ENCODE data around the gene FBXO22.
"Not testable (repeated sequence)": the region's sequence is repeated elsewhere in the genome, so short reads cannot be mapped to it uniquely, and the experiment has no call there.

FBXO22 gene

DNA sequence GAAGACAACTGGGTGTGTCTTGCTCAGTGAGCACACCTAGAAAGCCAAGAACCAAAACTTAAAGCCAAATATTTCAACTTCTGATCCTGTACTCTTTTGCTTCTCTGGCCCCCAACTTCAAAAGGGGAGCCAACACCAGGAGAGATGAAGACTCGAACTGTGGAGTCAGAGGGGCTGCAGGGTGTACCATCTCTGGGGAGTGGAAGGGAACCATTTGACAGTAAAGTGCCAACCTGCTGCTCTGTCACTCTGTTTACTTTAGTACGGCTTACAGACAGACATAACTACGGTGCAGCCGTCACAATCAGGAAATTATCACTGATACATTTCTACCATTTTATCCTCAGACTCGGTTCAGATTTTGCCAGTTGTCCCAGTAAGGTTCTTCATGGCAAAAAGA, 1.6 kb downstream of the FBXO22 start:
- peaks cover 18% of the 10 kb centered on the region for H3K36me3 ChIP-seq (replicated peaks)
- TF ChIP-seq, protein P1, sequence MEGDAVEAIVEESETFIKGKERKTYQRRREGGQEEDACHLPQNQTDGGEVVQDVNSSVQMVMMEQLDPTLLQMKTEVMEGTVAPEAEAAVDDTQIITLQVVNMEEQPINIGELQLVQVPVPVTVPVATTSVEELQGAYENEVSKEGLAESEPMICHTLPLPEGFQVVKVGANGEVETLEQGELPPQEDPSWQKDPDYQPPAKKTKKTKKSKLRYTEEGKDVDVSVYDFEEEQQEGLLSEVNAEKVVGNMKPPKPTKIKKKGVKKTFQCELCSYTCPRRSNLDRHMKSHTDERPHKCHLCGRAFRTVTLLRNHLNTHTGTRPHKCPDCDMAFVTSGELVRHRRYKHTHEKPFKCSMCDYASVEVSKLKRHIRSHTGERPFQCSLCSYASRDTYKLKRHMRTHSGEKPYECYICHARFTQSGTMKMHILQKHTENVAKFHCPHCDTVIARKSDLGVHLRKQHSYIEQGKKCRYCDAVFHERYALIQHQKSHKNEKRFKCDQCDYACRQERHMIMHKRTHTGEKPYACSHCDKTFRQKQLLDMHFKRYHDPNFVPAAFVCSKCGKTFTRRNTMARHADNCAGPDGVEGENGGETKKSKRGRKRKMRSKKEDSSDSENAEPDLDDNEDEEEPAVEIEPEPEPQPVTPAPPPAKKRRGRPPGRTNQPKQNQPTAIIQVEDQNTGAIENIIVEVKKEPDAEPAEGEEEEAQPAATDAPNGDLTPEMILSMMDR (IDR thresholded peaks at IDR 0.05; ENCODE audit: low read depth, low read length, missing control alignments): no peak
- DNase-seq: no peak
- H3K27ac ChIP-seq: no peak overlapping the region
- no peak overlapping the region for H3K4me3 ChIP-seq (ENCODE audit: low read depth, low read length)
- H3K27me3 ChIP-seq (replicated peaks): no peaks in the 10 kb centered on the region
- in situ Hi-C loops (cut with HindIII; ENCODE audit: low pct_ligation_motif_present, low sequenced_read_pairs): no loop called here

DNA sequence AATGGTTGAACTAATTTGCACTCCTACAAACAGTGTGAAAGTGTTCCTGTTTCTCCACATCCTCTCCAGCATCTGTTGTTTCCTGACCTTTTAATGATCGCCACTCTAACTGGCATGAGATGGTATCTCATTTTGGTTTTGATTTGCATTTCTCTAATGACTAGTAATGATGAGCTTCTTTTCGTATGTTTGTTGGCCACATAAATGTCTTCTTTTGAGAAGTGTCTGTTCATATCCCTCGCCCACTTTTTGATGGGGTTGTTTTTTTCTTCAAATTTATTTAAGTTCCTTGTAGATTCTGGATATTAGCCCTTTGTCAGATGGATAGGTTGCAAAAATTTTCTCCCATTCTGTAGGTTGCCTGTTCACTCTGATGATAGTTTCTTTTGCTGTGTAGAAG, 6.7 kb downstream of the FBXO22 start:
- H3K27ac ChIP-seq; DNase-seq; in situ Hi-C loops (cut with HindIII; ENCODE audit: low pct_ligation_motif_present, low sequenced_read_pairs); H3K27me3 ChIP-seq (replicated peaks); H3K4me3 ChIP-seq (ENCODE audit: low read depth, low read length): not testable (repeated sequence)
- H3K36me3 ChIP-seq (replicated peaks): peaks cover 31% of the 10 kb centered on the region

DNA sequence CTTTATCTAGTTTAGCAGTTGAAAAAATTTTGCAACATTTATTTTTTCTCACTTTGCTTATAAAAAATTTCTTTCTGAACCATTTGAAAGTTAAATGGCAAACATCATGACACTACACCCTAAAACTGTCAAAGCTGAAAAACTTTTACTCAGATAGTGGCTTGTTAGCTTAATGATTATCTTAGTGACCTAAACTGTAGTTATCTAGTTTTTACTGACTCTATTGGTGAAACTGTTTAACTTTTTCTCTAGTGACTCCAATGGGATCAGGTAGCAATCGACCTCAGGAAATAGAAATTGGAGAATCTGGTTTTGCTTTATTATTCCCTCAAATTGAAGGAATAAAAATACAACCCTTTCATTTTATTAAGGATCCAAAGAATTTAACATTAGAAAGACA, 13.3 kb downstream of the FBXO22 start:
- no peak overlapping the region for H3K4me3 ChIP-seq (ENCODE audit: low read depth, low read length)
- in situ Hi-C loops (cut with HindIII; ENCODE audit: low pct_ligation_motif_present, low sequenced_read_pairs): no loop called here
- peaks cover 23% of the 10 kb centered on the region for H3K36me3 ChIP-seq (replicated peaks)
- H3K27ac ChIP-seq: no peak overlapping the region
- TF ChIP-seq, protein P1 (IDR thresholded peaks at IDR 0.05; ENCODE audit: low read depth, low read length, missing control alignments): no peak
- DNase-seq: no peak
- no peaks in the 10 kb centered on the region for H3K27me3 ChIP-seq (replicated peaks)

DNA sequence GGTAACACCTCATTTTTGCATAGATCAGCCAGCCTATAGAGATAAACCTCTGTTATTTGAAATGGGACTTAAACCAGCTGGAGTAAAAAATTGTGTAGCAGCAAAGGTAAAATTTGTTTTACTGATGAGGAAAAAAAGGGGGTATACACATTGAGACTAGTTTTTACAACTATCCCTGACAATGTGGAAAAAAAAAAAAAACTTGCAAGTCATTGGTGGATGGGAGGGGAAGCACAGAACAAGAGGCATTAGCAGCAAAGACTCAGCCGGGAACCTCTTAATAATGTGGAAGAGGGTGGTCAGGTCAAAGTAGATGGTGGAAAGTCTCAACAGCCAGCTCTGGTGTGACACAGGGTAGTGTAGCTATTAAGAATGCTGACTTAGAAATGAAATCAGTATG, 14.5 kb downstream of the FBXO22 start:
- TF ChIP-seq, protein P1 (IDR thresholded peaks at IDR 0.05; ENCODE audit: low read depth, low read length, missing control alignments): no peak
- peaks cover 23% of the 10 kb centered on the region for H3K36me3 ChIP-seq (replicated peaks)
- no peak overlapping the region for H3K27ac ChIP-seq
- H3K4me3 ChIP-seq (ENCODE audit: low read depth, low read length): no peak overlapping the region
- H3K27me3 ChIP-seq (replicated peaks): no peaks in the 10 kb centered on the region
- in situ Hi-C loops (cut with HindIII; ENCODE audit: low pct_ligation_motif_present, low sequenced_read_pairs): no loop called here
- DNase-seq: no peak

DNA sequence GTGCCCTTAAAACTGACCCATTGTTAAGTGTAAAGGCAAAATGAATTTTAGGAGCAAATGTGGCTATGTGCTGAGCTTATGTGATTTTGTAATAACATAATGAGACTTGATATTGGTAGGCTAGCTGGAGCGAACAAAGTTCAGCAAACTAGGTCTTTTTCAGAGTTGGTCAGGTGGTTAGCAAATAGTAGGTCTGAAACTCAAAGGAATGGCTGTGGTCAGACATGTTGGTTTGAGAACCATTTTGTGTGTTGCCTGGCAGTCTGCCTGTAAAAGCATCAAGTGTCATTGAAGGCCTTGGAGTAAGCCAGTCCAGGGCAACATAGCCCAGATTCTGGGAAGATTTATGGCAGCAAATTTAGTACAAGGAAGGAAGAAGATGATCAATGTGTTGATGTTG, 16.4 kb downstream of the FBXO22 start:
- Histone ChIP-seq H3K4me3 (ENCODE audit: low read depth, low read length) (no peak overlapping the region), H3K27ac (no peak overlapping the region), H3K27me3 (replicated peaks) (no peaks in the 10 kb centered on the region), H3K36me3 (replicated peaks) (peaks cover 9% of the 10 kb centered on the region)
- in situ Hi-C loops (cut with HindIII; ENCODE audit: low pct_ligation_motif_present, low sequenced_read_pairs): no loop called here
- peak; percentile 50 for DNase-seq
- TF ChIP-seq, protein P1 (IDR thresholded peaks at IDR 0.05; ENCODE audit: low read depth, low read length, missing control alignments): no peak

DNA sequence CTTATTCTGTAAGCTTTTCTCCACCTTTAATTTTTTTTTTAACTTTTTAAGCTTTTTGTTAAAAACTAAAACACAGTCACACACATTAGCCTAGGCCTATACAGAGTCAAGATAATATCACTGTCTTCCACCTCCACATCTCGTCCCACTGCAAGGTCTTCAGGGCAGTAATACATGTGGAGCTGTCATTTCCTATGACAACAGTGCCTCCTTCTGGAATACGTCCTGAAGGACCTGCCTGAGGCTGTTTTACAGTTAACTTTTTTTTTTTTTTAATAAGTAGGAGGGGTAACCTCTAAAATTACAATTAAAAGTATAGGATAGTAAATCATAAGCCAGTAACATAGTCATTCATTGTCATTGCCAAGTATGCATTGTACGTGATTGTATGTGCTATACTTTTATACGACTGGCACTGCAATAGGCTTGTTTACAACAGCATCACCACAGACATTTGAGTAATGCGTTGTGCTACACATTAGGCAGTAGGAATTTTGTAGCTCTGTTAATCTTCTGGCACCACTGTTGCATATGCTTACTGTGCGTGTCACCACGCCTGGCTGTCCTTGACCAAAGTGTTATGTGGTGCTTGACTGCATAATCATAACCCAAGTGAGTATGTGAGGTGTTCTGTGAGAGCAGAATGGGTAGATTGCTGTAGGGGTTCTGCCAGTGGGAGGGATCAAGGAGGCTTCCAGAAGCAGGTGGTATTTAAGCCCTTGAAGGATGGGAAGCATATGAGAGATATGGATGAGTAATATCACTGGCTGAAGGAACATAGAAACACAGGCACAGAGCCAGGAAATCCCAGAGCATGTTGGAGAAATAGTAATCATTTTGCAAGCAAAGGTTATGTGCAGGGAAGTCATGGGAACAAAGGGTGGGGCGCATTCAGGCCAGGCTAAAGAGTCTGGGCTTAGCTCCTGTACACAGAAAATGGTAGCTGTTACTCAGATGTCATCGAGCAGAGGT, 18.3 kb downstream of the FBXO22 start:
- peak; percentile 80 for DNase-seq
- H3K27me3 ChIP-seq (replicated peaks): no peaks in the 10 kb centered on the region
- H3K4me3 ChIP-seq (ENCODE audit: low read depth, low read length): no peak overlapping the region
- peaks cover 2% of the 10 kb centered on the region for H3K36me3 ChIP-seq (replicated peaks)
- TF ChIP-seq, protein P1 (IDR thresholded peaks at IDR 0.05; ENCODE audit: low read depth, low read length, missing control alignments): peak; percentile 62
- in situ Hi-C loops (cut with HindIII; ENCODE audit: low pct_ligation_motif_present, low sequenced_read_pairs): no loop called here
- no peak overlapping the region for H3K27ac ChIP-seq

All from brain microvascular endothelial cell (primary cell).